GM12878 (cell line): ENCODE data around the gene MUC13. TPM values are rescaled to one million over a fixed set of nuclear protein-coding genes. Genes with fewer than 3 reads are reported as not detected.

ENCODE experiments used
- CBX3 ChIP-seq: fragments of 200-600 bp; sonication (generic); IDR thresholded peaks from 2 replicates; pipeline ENCODE4 v1.6.1; 2016; ENCODE audit warnings: low read depth, borderline replicate concordance
- ESRRA ChIP-seq: IDR thresholded peaks from 2 replicates; pipeline ENCODE4 v1.6.1; 2012; ENCODE audit warnings: mild to moderate bottlenecking, low read length, improper control_type of control experiment
- LARP7 ChIP-seq: fragments of 450-650 bp; IDR thresholded peaks from 2 replicates; pipeline ENCODE4 v1.6.1; 2017; ENCODE audit warnings: mild to moderate bottlenecking
- RAD21 ChIP-seq: IDR thresholded peaks from 2 replicates; pipeline ENCODE4 v1.6.1; 2011; ENCODE audit warnings: mild to moderate bottlenecking, low read depth, low read length, moderate library complexity; ENCODE audit not compliant: insufficient read depth
- STAT1 ChIP-seq: fragments of 450-650 bp; conservative IDR thresholded peaks from 2 replicates; pipeline ENCODE4 v1.6.1; 2014; ENCODE audit warnings: antibody characterized with exemption, mild to moderate bottlenecking
- TARDBP ChIP-seq: IDR thresholded peaks from 2 replicates; pipeline ENCODE4 v1.6.1; 2016; ENCODE audit warnings: borderline replicate concordance
- TCF7 ChIP-seq: IDR thresholded peaks from 2 replicates; pipeline ENCODE4 v1.6.1; 2014; ENCODE audit warnings: antibody characterized with exemption, borderline replicate concordance
- ZZZ3 ChIP-seq: IDR thresholded peaks from 2 replicates; pipeline ENCODE4 v1.6.1; 2011; ENCODE audit warnings: low read depth; ENCODE audit not compliant: control insufficient read depth, insufficient read length
- polyA plus RNA-seq, 11 experiments: library from polyadenylated mRNA; depleted of rRNA in 4 of 11; unstranded in 6 of 11; stranded (reverse) in 5 of 11; fragments of >200 nt; fragmentation: Nextera tagmentation in 4 of 11; fragmentation: Illumina TruSeq in 1 of 11; extraction: Ambion mirVana in 4 of 11; extraction: Trizol in 1 of 11; gene quantifications; 1 replicate in 1 of 11; 2 replicates in 10 of 11; pipeline versions ENCODE4 v1.2.1 to v1.2.3, GENCODE V29; 2011 to 2016; ENCODE audit warnings: inconsistent platforms in 2 of 11, missing spikeins in 2 of 11, low read depth in 1 of 11
- total RNA-seq, 4 experiments: library from RNA; depleted of rRNA in 3 of 4; stranded (reverse); fragments of >200 nt in 3 of 4; fragmentation: Illumina TruSeq in 1 of 4; extraction: Trizol in 1 of 4; gene quantifications; 2 replicates each; pipeline versions ENCODE4 v1.2.1 to v1.2.3, GENCODE V29; 2013 to 2021
- TF ChIP-seq, protein P1 (sequence below): fragments of 450-650 bp; IDR thresholded peaks from 2 replicates; pipeline ENCODE4 v1.6.1; 2018; ENCODE audit warnings: mild to moderate bottlenecking, low read depth, moderate library complexity; ENCODE audit not compliant: partially characterized antibody
- TF ChIP-seq, protein P2 (sequence below): fragments of 450-650 bp; IDR thresholded peaks from 2 replicates; pipeline ENCODE4 v1.6.1; 2016; ENCODE audit warnings: mild to moderate bottlenecking, moderate library complexity, borderline replicate concordance
- TF ChIP-seq, protein P3 (sequence below): IDR thresholded peaks from 2 replicates; pipeline ENCODE4 v1.6.1; 2012; ENCODE audit warnings: low read length, inconsistent platforms
- TF ChIP-seq, protein P4 (sequence below), 3 experiments: IDR thresholded peaks in 2 of 3; conservative IDR thresholded peaks in 1 of 3; 2 replicates each; pipeline ENCODE4 v1.5.1; 2011; ENCODE audit warnings: low read depth in 3 of 3, low read length in 3 of 3, mild to moderate bottlenecking in 3 of 3, control low read depth in 2 of 3, moderate library complexity in 2 of 3, inconsistent platforms in 1 of 3, mixed read lengths in 1 of 3; ENCODE audit not compliant: control insufficient read depth in 2 of 3, insufficient read depth in 1 of 3; ENCODE audit errors: extremely low read depth in 1 of 3
- TF ChIP-seq, protein P5 (sequence below): fragments of 450-650 bp; IDR thresholded peaks from 2 replicates; pipeline ENCODE4 v1.6.1; 2017; ENCODE audit warnings: antibody characterized with exemption, mild to moderate bottlenecking, moderate library complexity

The MUC13 gene
- total and polyA plus RNA-seq, 10 of the 15 experiments (the other 5 are each of a cell fraction or from before 2014, with no cell fraction given): 0.27 to 60.1 (median 0.76) TPM

DNA sequence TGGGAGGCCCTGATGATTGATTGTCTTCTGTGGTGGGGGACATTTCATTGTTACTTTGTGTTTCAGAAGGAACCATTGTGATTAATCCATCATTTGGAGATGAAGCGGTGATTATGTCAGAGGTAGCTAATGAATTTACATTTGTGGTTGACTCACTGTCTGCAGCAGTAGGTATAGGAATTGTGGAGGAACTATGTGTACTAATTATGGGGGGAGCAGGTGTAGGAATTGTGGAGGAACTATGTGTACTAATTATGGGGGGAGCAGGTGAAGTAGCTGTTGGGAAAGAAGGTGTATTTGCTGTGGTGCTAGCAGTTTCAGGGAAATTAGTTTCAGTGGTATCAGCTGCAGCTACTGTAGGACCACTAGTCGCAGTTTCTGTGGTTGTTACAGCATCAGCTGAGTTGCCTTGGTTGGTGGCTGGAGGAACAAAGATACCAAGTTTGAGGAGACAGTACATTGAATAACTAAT is 6.9 kb downstream of the MUC13 start (continued):
- TF ChIP-seq, protein P1, sequence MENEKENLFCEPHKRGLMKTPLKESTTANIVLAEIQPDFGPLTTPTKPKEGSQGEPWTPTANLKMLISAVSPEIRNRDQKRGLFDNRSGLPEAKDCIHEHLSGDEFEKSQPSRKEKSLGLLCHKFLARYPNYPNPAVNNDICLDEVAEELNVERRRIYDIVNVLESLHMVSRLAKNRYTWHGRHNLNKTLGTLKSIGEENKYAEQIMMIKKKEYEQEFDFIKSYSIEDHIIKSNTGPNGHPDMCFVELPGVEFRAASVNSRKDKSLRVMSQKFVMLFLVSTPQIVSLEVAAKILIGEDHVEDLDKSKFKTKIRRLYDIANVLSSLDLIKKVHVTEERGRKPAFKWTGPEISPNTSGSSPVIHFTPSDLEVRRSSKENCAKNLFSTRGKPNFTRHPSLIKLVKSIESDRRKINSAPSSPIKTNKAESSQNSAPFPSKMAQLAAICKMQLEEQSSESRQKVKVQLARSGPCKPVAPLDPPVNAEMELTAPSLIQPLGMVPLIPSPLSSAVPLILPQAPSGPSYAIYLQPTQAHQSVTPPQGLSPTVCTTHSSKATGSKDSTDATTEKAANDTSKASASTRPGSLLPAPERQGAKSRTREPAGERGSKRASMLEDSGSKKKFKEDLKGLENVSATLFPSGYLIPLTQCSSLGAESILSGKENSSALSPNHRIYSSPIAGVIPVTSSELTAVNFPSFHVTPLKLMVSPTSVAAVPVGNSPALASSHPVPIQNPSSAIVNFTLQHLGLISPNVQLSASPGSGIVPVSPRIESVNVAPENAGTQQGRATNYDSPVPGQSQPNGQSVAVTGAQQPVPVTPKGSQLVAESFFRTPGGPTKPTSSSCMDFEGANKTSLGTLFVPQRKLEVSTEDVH: no peak
- TF ChIP-seq, protein P2, sequence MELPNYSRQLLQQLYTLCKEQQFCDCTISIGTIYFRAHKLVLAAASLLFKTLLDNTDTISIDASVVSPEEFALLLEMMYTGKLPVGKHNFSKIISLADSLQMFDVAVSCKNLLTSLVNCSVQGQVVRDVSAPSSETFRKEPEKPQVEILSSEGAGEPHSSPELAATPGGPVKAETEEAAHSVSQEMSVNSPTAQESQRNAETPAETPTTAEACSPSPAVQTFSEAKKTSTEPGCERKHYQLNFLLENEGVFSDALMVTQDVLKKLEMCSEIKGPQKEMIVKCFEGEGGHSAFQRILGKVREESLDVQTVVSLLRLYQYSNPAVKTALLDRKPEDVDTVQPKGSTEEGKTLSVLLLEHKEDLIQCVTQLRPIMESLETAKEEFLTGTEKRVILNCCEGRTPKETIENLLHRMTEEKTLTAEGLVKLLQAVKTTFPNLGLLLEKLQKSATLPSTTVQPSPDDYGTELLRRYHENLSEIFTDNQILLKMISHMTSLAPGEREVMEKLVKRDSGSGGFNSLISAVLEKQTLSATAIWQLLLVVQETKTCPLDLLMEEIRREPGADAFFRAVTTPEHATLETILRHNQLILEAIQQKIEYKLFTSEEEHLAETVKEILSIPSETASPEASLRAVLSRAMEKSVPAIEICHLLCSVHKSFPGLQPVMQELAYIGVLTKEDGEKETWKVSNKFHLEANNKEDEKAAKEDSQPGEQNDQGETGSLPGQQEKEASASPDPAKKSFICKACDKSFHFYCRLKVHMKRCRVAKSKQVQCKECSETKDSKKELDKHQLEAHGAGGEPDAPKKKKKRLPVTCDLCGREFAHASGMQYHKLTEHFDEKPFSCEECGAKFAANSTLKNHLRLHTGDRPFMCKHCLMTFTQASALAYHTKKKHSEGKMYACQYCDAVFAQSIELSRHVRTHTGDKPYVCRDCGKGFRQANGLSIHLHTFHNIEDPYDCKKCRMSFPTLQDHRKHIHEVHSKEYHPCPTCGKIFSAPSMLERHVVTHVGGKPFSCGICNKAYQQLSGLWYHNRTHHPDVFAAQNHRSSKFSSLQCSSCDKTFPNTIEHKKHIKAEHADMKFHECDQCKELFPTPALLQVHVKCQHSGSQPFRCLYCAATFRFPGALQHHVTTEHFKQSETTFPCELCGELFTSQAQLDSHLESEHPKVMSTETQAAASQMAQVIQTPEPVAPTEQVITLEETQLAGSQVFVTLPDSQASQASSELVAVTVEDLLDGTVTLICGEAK: no peak
- TF ChIP-seq STAT1 (no peak), ESRRA (no peak), TCF7 (no peak), CBX3 (no peak), RAD21 (no peak), TARDBP (no peak), ZZZ3 (no peak), LARP7 (no peak)
- TF ChIP-seq, protein P3, sequence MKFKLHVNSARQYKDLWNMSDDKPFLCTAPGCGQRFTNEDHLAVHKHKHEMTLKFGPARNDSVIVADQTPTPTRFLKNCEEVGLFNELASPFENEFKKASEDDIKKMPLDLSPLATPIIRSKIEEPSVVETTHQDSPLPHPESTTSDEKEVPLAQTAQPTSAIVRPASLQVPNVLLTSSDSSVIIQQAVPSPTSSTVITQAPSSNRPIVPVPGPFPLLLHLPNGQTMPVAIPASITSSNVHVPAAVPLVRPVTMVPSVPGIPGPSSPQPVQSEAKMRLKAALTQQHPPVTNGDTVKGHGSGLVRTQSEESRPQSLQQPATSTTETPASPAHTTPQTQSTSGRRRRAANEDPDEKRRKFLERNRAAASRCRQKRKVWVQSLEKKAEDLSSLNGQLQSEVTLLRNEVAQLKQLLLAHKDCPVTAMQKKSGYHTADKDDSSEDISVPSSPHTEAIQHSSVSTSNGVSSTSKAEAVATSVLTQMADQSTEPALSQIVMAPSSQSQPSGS: no peak
- TF ChIP-seq, protein P4, sequence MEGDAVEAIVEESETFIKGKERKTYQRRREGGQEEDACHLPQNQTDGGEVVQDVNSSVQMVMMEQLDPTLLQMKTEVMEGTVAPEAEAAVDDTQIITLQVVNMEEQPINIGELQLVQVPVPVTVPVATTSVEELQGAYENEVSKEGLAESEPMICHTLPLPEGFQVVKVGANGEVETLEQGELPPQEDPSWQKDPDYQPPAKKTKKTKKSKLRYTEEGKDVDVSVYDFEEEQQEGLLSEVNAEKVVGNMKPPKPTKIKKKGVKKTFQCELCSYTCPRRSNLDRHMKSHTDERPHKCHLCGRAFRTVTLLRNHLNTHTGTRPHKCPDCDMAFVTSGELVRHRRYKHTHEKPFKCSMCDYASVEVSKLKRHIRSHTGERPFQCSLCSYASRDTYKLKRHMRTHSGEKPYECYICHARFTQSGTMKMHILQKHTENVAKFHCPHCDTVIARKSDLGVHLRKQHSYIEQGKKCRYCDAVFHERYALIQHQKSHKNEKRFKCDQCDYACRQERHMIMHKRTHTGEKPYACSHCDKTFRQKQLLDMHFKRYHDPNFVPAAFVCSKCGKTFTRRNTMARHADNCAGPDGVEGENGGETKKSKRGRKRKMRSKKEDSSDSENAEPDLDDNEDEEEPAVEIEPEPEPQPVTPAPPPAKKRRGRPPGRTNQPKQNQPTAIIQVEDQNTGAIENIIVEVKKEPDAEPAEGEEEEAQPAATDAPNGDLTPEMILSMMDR (IDR thresholded peaks at IDR 0.05 in 2 of 3, conservative IDR thresholded peaks at IDR 0.05 in 1 of 3; ENCODE audit: control insufficient read depth in 2 of 3, extremely low read depth in 1 of 3, insufficient read depth in 1 of 3, low read depth in 3 of 3, low read length in 3 of 3): no peak
- TF ChIP-seq, protein P5, sequence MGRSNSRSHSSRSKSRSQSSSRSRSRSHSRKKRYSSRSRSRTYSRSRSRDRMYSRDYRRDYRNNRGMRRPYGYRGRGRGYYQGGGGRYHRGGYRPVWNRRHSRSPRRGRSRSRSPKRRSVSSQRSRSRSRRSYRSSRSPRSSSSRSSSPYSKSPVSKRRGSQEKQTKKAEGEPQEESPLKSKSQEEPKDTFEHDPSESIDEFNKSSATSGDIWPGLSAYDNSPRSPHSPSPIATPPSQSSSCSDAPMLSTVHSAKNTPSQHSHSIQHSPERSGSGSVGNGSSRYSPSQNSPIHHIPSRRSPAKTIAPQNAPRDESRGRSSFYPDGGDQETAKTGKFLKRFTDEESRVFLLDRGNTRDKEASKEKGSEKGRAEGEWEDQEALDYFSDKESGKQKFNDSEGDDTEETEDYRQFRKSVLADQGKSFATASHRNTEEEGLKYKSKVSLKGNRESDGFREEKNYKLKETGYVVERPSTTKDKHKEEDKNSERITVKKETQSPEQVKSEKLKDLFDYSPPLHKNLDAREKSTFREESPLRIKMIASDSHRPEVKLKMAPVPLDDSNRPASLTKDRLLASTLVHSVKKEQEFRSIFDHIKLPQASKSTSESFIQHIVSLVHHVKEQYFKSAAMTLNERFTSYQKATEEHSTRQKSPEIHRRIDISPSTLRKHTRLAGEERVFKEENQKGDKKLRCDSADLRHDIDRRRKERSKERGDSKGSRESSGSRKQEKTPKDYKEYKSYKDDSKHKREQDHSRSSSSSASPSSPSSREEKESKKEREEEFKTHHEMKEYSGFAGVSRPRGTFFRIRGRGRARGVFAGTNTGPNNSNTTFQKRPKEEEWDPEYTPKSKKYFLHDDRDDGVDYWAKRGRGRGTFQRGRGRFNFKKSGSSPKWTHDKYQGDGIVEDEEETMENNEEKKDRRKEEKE: no peak
